SU-DHL-6 (cell line): Measurements from ENCODE around the gene SGCD.

Source experiments
- H2AFZ ChIP-seq: fragments of 200-600 bp; sonication (generic); 2 replicates; pipeline ENCODE4 v1.6.1; 2014; ENCODE audit warnings: low read depth, mild to moderate bottlenecking, moderate library complexity, mixed read lengths, antibody characterized with exemption, low read length; ENCODE audit not compliant: severe bottlenecking
- H3F3A ChIP-seq: fragments of 200-600 bp; shearing (Covaris generic); 2 replicates; pipeline ENCODE4 v1.6.0; 2016; ENCODE audit warnings: antibody characterized with exemption, mild to moderate bottlenecking; ENCODE audit not compliant: insufficient read depth
- H3K27ac ChIP-seq: fragments of 200-600 bp; sonication (generic); 2 replicates; pipeline ENCODE4 v1.5.1; 2016; ENCODE audit warnings: low read depth, mild to moderate bottlenecking, low read length, moderate library complexity, mixed read lengths
- H3K27me3 ChIP-seq: fragments of 200-600 bp; sonication (generic), shearing (Covaris generic); 2 replicates; pipeline ENCODE4 v1.6.0; 2014; ENCODE audit warnings: mild to moderate bottlenecking, low read length
- H3K36me3 ChIP-seq: fragments of 200-600 bp; sonication (generic); 2 replicates; pipeline ENCODE4 v1.6.1; 2014; ENCODE audit warnings: mild to moderate bottlenecking, low read length, mixed read lengths
- H3K4me2 ChIP-seq: fragments of 300-600, 200-600 bp; shearing (Covaris generic), sonication (generic); 2 replicates; pipeline ENCODE4 v1.6.0; 2014; ENCODE audit warnings: low read length, low read depth, mild to moderate bottlenecking; ENCODE audit not compliant: poor library complexity, severe bottlenecking
- H3K4me3 ChIP-seq: fragments of 200-600 bp; sonication (generic); 2 replicates; pipeline ENCODE4 v1.5.1; 2014; ENCODE audit warnings: antibody characterized with exemption, low read length, mild to moderate bottlenecking, mixed read lengths; ENCODE audit not compliant: insufficient read depth, poor library complexity, severe bottlenecking
- H3K79me2 ChIP-seq: fragments of 200-600 bp; sonication (generic); 2 replicates; pipeline ENCODE4 v1.6.1; 2014; ENCODE audit warnings: mild to moderate bottlenecking, low read length, moderate library complexity; ENCODE audit not compliant: insufficient read depth
- H3K9ac ChIP-seq: fragments of 200-600 bp; sonication (generic); 2 replicates; pipeline ENCODE4 v1.7.0; 2014; ENCODE audit warnings: mild to moderate bottlenecking, low read length
- H3K9me2 ChIP-seq: fragments of 200-600 bp; sonication (generic); replicated peaks from 2 replicates; pipeline ENCODE4 v1.6.1; 2014; ENCODE audit warnings: low read length; ENCODE audit not compliant: insufficient read depth
- H3K9me3 ChIP-seq: fragments of 200-600 bp; sonication (generic); 2 replicates; pipeline ENCODE4 v1.6.1; 2014; ENCODE audit warnings: low read length, mixed read lengths; ENCODE audit not compliant: insufficient read depth
- H4K20me1 ChIP-seq: fragments of 200-600 bp; sonication (generic); 2 replicates; pipeline ENCODE4 v1.6.1; 2014; ENCODE audit warnings: low read depth, mild to moderate bottlenecking, antibody characterized with exemption, low read length, moderate library complexity, mixed read lengths
- CTCF ChIP-seq: fragments of 200-600 bp; sonication (generic); IDR thresholded peaks from one replicate; pipeline ENCODE4 v1.5.1; 2017; ENCODE audit warnings: antibody characterized with exemption, mild to moderate bottlenecking, low read length, moderate library complexity; ENCODE audit not compliant: insufficient read depth, poor library complexity, severe bottlenecking
- EZH2phosphoT487 ChIP-seq: fragments of 200-600 bp; sonication (generic), shearing (Covaris generic); conservative IDR thresholded peaks from 2 replicates; pipeline ENCODE4 v1.6.1; 2018; ENCODE audit warnings: mild to moderate bottlenecking, antibody characterized with exemption, low read length, moderate library complexity, mixed read lengths

Gene SGCD

GRCh38 chr5:156411957-156412356 is 85.0 kb downstream of the SGCD start:
- H3K9me2 ChIP-seq: no peaks in the 10 kb centered on the region
- H3K36me3 ChIP-seq: no peaks in the 10 kb centered on the region
- no peak overlapping the region for H3K9ac ChIP-seq
- no peaks in the 10 kb centered on the region for H3K27me3 ChIP-seq
- no peaks in the 10 kb centered on the region for H3F3A ChIP-seq
- H2AFZ ChIP-seq: no peak overlapping the region
- TF ChIP-seq EZH2phosphoT487: no peak
- no peak for TF ChIP-seq CTCF
- H3K27ac ChIP-seq: no peak overlapping the region
- no peak overlapping the region for H3K4me2 ChIP-seq
- no peaks in the 10 kb centered on the region for H3K79me2 ChIP-seq
- no peaks in the 10 kb centered on the region for H4K20me1 ChIP-seq
- no peaks in the 10 kb centered on the region for H3K9me3 ChIP-seq
- no peak overlapping the region for H3K4me3 ChIP-seq

DNA sequence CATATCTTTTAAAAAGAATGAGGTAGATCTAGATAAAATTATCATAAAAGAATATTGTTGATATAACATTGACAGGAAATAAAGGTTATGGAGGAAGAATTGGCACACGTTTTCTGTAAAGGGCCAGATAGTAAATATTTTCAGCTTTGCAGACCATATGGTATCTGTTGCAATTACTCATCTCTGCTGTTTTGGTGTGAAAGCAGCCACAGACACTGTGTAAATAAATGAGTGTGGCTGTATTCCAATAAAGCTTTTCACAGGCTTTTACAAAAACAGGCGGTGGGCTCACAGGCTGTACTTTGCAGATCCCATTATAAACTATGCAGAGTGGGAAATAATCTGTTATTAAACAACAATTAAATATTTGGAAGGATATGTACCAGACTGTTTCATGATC is 87.4 kb downstream of the SGCD start:
- Histone ChIP-seq H4K20me1 (no peaks in the 10 kb centered on the region), H3K9me3 (no peaks in the 10 kb centered on the region), H3F3A (no peaks in the 10 kb centered on the region), H2AFZ (no peak overlapping the region), H3K79me2 (no peaks in the 10 kb centered on the region), H3K27ac (no peak overlapping the region), H3K9me2 (no peaks in the 10 kb centered on the region), H3K4me2 (no peak overlapping the region), H3K27me3 (no peaks in the 10 kb centered on the region), H3K36me3 (no peaks in the 10 kb centered on the region), H3K4me3 (no peak overlapping the region), H3K9ac (no peak overlapping the region)
- TF ChIP-seq EZH2phosphoT487: no peak
- TF ChIP-seq CTCF: no peak

DNA sequence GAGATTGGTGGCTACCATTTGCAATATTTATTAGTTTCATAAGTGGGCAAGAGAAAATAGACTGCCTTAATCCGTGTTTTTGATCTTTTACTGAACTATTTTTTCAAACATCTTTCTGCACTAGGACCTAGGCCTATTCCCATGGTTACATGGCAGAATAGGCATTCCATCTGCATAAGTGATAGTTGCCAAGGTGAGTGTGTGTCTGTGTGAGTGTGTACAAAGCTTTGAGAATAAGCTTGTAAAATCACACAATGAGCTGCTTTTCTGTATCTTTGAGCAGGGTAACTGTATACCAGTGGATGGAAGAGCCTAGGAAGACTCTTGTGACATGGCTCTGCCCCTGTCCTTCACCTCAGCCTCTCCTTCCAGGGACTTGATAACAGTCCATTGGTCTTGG is 92.7 kb downstream of the SGCD start:
- Histone ChIP-seq H3K9me3 (no peaks in the 10 kb centered on the region), H3K79me2 (no peaks in the 10 kb centered on the region), H3K27ac (no peak overlapping the region), H3K27me3 (no peaks in the 10 kb centered on the region), H3K9me2 (no peaks in the 10 kb centered on the region), H3K4me3 (no peak overlapping the region), H4K20me1 (no peaks in the 10 kb centered on the region), H3F3A (no peaks in the 10 kb centered on the region), H3K36me3 (no peaks in the 10 kb centered on the region), H3K4me2 (no peak overlapping the region), H3K9ac (no peak overlapping the region), H2AFZ (no peak overlapping the region)
- TF ChIP-seq EZH2phosphoT487 (no peak), CTCF (no peak)

GRCh38 chr5:156420665-156421064 is 93.7 kb downstream of the SGCD start:
- Histone ChIP-seq H3K4me2 (no peak overlapping the region), H3K79me2 (no peaks in the 10 kb centered on the region), H3K9ac (no peak overlapping the region), H3K9me3 (no peaks in the 10 kb centered on the region), H2AFZ (no peak overlapping the region), H3K36me3 (no peaks in the 10 kb centered on the region), H3K27ac (no peak overlapping the region), H3K4me3 (no peak overlapping the region), H4K20me1 (no peaks in the 10 kb centered on the region), H3K9me2 (no peaks in the 10 kb centered on the region), H3K27me3 (no peaks in the 10 kb centered on the region), H3F3A (no peaks in the 10 kb centered on the region)
- TF ChIP-seq CTCF (no peak), EZH2phosphoT487 (no peak)
